HG03571 (cell line): ENCODE results near the gene ZNF787.
A peak's percentile ranks its signal among the peaks of the same experiment; 100 is the strongest.

ENCODE experiments used
- ATAC-seq: cut with Tn5 transposase; IDR thresholded peaks from one replicate; pipeline ENCODE4 v1.9.1; 2021; ENCODE audit not compliant: unreplicated experiment

Gene ZNF787

GRCh38 chr19:56144831-56145230, 23.7 kb upstream of the ZNF787 start:
- ATAC-seq, result no peak

- no peak for ATAC-seq
Observed at GRCh38 chr19:56144376-56144775, 23.3 kb upstream of the ZNF787 start.

- ATAC-seq, result no peak
Observed at GRCh38 chr19:56142897-56143434, 21.9 kb upstream of the ZNF787 start.

GRCh38 chr19:56142087-56142787, 21.1 kb upstream of the ZNF787 start:
- ATAC-seq, result no peak

GRCh38 chr19:56141417-56141993, 20.4 kb upstream of the ZNF787 start:
- no peak for ATAC-seq

GRCh38 chr19:56140583-56141416, 19.7 kb upstream of the ZNF787 start, which contains the start of gene ZNF444:
Gene ZNF444, plus strand, starts transcription at chr19:56141287. Its CDS starts 5,625 bp downstream, at chr19:56146912.
- ATAC-seq, result peak; percentile 87

GRCh38 chr19:56139847-56140582, 18.9 kb upstream of the ZNF787 start:
- ATAC-seq, result no peak

- ATAC-seq, result no peak
Observed at GRCh38 chr19:56138069-56138468, 17.0 kb upstream of the ZNF787 start.

- ATAC-seq, result no peak
Observed at GRCh38 chr19:56137405-56137804, 16.3 kb upstream of the ZNF787 start.

- no peak for ATAC-seq
Observed at GRCh38 chr19:56136362-56136761, 15.3 kb upstream of the ZNF787 start.

GRCh38 chr19:56134654-56134921, 13.5 kb upstream of the ZNF787 start:
- no peak for ATAC-seq

- peak; percentile 75 for ATAC-seq
Observed at GRCh38 chr19:56133858-56134653, 13.0 kb upstream of the ZNF787 start.

- no peak for ATAC-seq
Observed at GRCh38 chr19:56132316-56132822, 11.3 kb upstream of the ZNF787 start.

- ATAC-seq, result no peak
Observed at GRCh38 chr19:56131651-56132050, 10.6 kb upstream of the ZNF787 start.

GRCh38 chr19:56130006-56130405, 8.9 kb upstream of the ZNF787 start:
- ATAC-seq, result no peak

GRCh38 chr19:56126983-56127780, 6.1 kb upstream of the ZNF787 start:
- ATAC-seq, result no peak

GRCh38 chr19:56125806-56126590, 4.9 kb upstream of the ZNF787 start:
- ATAC-seq, result no peak

GRCh38 chr19:56124578-56124977, 3.5 kb upstream of the ZNF787 start:
- ATAC-seq, result no peak
